ES-I3 (cell line): ENCODE data around the gene PLXNA4.

Source experiments
- H3K36me3 ChIP-seq: 2 replicates; pipeline ENCODE4 v1.6.1; 2013; ENCODE audit warnings: mild to moderate bottlenecking, low read length, control low read depth, moderate library complexity; ENCODE audit not compliant: insufficient read depth
- H3K4me1 ChIP-seq: 2 replicates; pipeline ENCODE4 v1.6.1; 2013; ENCODE audit warnings: mild to moderate bottlenecking, control low read depth, low read length; ENCODE audit not compliant: insufficient read depth
- H3K9ac ChIP-seq: 2 replicates; pipeline ENCODE4 v1.6.1; 2013; ENCODE audit warnings: low read depth, mild to moderate bottlenecking, low read length, moderate library complexity
- H3K9me3 ChIP-seq: 2 replicates; pipeline ENCODE4 v1.6.1; 2013; ENCODE audit warnings: mild to moderate bottlenecking, low read length, moderate library complexity; ENCODE audit not compliant: control insufficient read depth, insufficient read depth

Gene PLXNA4

GRCh38 chr7:132117181-132117580, 459.1 kb downstream of the PLXNA4 start:
- no peak overlapping the region for H3K9ac ChIP-seq
- H3K36me3 ChIP-seq = no peaks in the 10 kb centered on the region
- 0 out of 2 replicates have a peak, but pooled peaks cover 6% of the 10 kb centered on the region for H3K4me1 ChIP-seq
- no peaks in the 10 kb centered on the region for H3K9me3 ChIP-seq

GRCh38 chr7:132116369-132116768, 459.9 kb downstream of the PLXNA4 start:
- no peak overlapping the region for H3K9ac ChIP-seq
- no peaks in the 10 kb centered on the region for H3K9me3 ChIP-seq
- no peaks in the 10 kb centered on the region for H3K36me3 ChIP-seq
- 0 out of 2 replicates have a peak, but pooled peaks cover 6% of the 10 kb centered on the region for H3K4me1 ChIP-seq

- no peaks in the 10 kb centered on the region for H3K36me3 ChIP-seq
- no peak overlapping the region for H3K9ac ChIP-seq
- H3K9me3 ChIP-seq = no peaks in the 10 kb centered on the region
- H3K4me1 ChIP-seq = 0 out of 2 replicates have a peak, but pooled peaks cover 6% of the 10 kb centered on the region
These were observed 460.5 kb downstream of the PLXNA4 start for GRCh38 chr7:132115758-132116157.

- H3K9me3 ChIP-seq = no peaks in the 10 kb centered on the region
- 0 out of 2 replicates have a peak, but pooled peaks cover 6% of the 10 kb centered on the region for H3K4me1 ChIP-seq
- H3K36me3 ChIP-seq = no peaks in the 10 kb centered on the region
- H3K9ac ChIP-seq = no peak overlapping the region
These were observed 461.2 kb downstream of the PLXNA4 start for GRCh38 chr7:132115028-132115427.

- H3K9ac ChIP-seq = no peak overlapping the region
- H3K4me1 ChIP-seq = 0 out of 2 replicates have a peak, but pooled peaks cover 6% of the 10 kb centered on the region
- no peaks in the 10 kb centered on the region for H3K36me3 ChIP-seq
- no peaks in the 10 kb centered on the region for H3K9me3 ChIP-seq
These were observed 461.9 kb downstream of the PLXNA4 start for GRCh38 chr7:132114411-132114810.

- Histone ChIP-seq H3K9ac (no peak overlapping the region), H3K36me3 (no peaks in the 10 kb centered on the region), H3K9me3 (no peaks in the 10 kb centered on the region), H3K4me1 (0 out of 2 replicates have a peak, but pooled peaks cover 6% of the 10 kb centered on the region)
These were observed 462.5 kb downstream of the PLXNA4 start for GRCh38 chr7:132113536-132114371.

- Histone ChIP-seq H3K9ac (no peak overlapping the region), H3K4me1 (0 out of 2 replicates have a peak, but pooled peaks cover 6% of the 10 kb centered on the region), H3K36me3 (no peaks in the 10 kb centered on the region), H3K9me3 (no peaks in the 10 kb centered on the region)
These were observed 463.6 kb downstream of the PLXNA4 start for GRCh38 chr7:132112657-132113056.

GRCh38 chr7:132112106-132112505, 464.2 kb downstream of the PLXNA4 start:
- no peak overlapping the region for H3K9ac ChIP-seq
- H3K9me3 ChIP-seq = no peaks in the 10 kb centered on the region
- H3K36me3 ChIP-seq = no peaks in the 10 kb centered on the region
- 0 out of 2 replicates have a peak, but pooled peaks cover 6% of the 10 kb centered on the region for H3K4me1 ChIP-seq

- H3K9ac ChIP-seq = no peak overlapping the region
- 0 out of 2 replicates have a peak, but pooled peaks cover 6% of the 10 kb centered on the region for H3K4me1 ChIP-seq
- H3K9me3 ChIP-seq = no peaks in the 10 kb centered on the region
- no peaks in the 10 kb centered on the region for H3K36me3 ChIP-seq
These were observed 465.6 kb downstream of the PLXNA4 start for GRCh38 chr7:132110692-132111091.

- Histone ChIP-seq H3K9ac (no peak overlapping the region), H3K9me3 (no peaks in the 10 kb centered on the region), H3K36me3 (no peaks in the 10 kb centered on the region), H3K4me1 (0 out of 2 replicates have a peak, but pooled peaks cover 5% of the 10 kb centered on the region)
These were observed 466.5 kb downstream of the PLXNA4 start for GRCh38 chr7:132109769-132110168.

- no peaks in the 10 kb centered on the region for H3K4me1 ChIP-seq
- no peaks in the 10 kb centered on the region for H3K9me3 ChIP-seq
- H3K36me3 ChIP-seq = no peaks in the 10 kb centered on the region
- no peak overlapping the region for H3K9ac ChIP-seq
These were observed 467.7 kb downstream of the PLXNA4 start for GRCh38 chr7:132108563-132108962.

GRCh38 chr7:132106491-132106890, 469.8 kb downstream of the PLXNA4 start:
- Histone ChIP-seq H3K9me3 (no peaks in the 10 kb centered on the region), H3K36me3 (no peaks in the 10 kb centered on the region), H3K9ac (no peak overlapping the region), H3K4me1 (no peaks in the 10 kb centered on the region)

GRCh38 chr7:132105096-132105495, 471.2 kb downstream of the PLXNA4 start:
- no peaks in the 10 kb centered on the region for H3K4me1 ChIP-seq
- no peaks in the 10 kb centered on the region for H3K9me3 ChIP-seq
- H3K36me3 ChIP-seq = no peaks in the 10 kb centered on the region
- H3K9ac ChIP-seq = no peak overlapping the region

GRCh38 chr7:132103718-132104117, 472.6 kb downstream of the PLXNA4 start:
- Histone ChIP-seq H3K9ac (no peak overlapping the region), H3K36me3 (no peaks in the 10 kb centered on the region), H3K9me3 (no peaks in the 10 kb centered on the region), H3K4me1 (no peaks in the 10 kb centered on the region)

- no peak overlapping the region for H3K9ac ChIP-seq
- H3K36me3 ChIP-seq = no peaks in the 10 kb centered on the region
- no peaks in the 10 kb centered on the region for H3K9me3 ChIP-seq
- no peaks in the 10 kb centered on the region for H3K4me1 ChIP-seq
These were observed 473.3 kb downstream of the PLXNA4 start for GRCh38 chr7:132102942-132103341.
